HCT116 (cell line): ENCODE results near the gene SND1. TPM values are rescaled to one million over a fixed set of nuclear protein-coding genes. Genes with fewer than 3 reads are reported as not detected.

Experiments
- ATAC-seq: fragments of 200-7000 bp; cut with Tn5 transposase; 2 replicates; pipeline ENCODE4 v1.9.1; 2020; ENCODE audit warnings: mild to moderate bottlenecking, moderate library complexity
- BruUV-seq: library from RNA; stranded (reverse); fragments of 400-500 nt; replicated peaks from 2 replicates; lab custom pipeline; 2021; lab: Mats Ljungman, UMichigan
- CTCF ChIA-PET: fragments of 300-600 bp; sonication (Branson Sonifier 250); formaldehyde crosslinking; loops from one replicate; lab custom pipeline; 2021; ENCODE audit warnings: antibody characterized with exemption; lab: Charles Lee
- POLR2A ChIA-PET: fragments of 300-600, 350-600 bp; sonication (Branson Sonifier 250); formaldehyde crosslinking; loops from one replicate; lab custom pipeline; 2021; ENCODE audit warnings: antibody characterized with exemption; lab: Charles Lee
- RAD21 ChIA-PET, 2 experiments: fragments of 300-600 bp; sonication (Branson Sonifier 250); formaldehyde crosslinking; loops; one replicate each; lab custom pipeline; 2023; ENCODE audit warnings: low total read pairs in 2 of 2; ENCODE audit not compliant: uncharacterized antibody in 2 of 2, unreplicated experiment in 2 of 2, low non-redundant PET in 1 of 2; lab: Charles Lee
- DNase-seq: peaks from one replicate; pipeline ENCODE4 v3.0.0-alpha.2; 2010; ENCODE audit warnings: low read depth, low spot score
- H2AFZ ChIP-seq: fragments of 200-600 bp; shearing (Covaris generic), sonication (generic); 2 replicates; pipeline ENCODE4 v1.6.1; 2017; ENCODE audit warnings: low read depth, mixed run types, mixed read lengths, antibody characterized with exemption, low read length; ENCODE audit not compliant: poor library complexity, severe bottlenecking
- H3K27ac ChIP-seq: 2 replicates; pipeline ENCODE4 v1.5.1; 2012; ENCODE audit warnings: low read depth, low read length
- H3K27me3 ChIP-seq: fragments of 200-600 bp; sonication (generic); 2 replicates; pipeline ENCODE4 v1.6.1; 2016; ENCODE audit warnings: mixed run types, low read length, mixed read lengths; ENCODE audit not compliant: insufficient read depth
- H3K36me3 ChIP-seq, 2 experiments: fragments of 200-500 bp in 1 of 2; fragments of 200-600 bp in 1 of 2; sonication (Bioruptor generic) in 1 of 2; sonication (generic) in 1 of 2; 2 replicates each; pipeline versions ENCODE4 v1.5.1 to v1.6.1; 2014 to 2016; ENCODE audit warnings: low read length in 2 of 2, inconsistent platforms in 1 of 2, mixed read lengths in 1 of 2, mixed run types in 1 of 2; ENCODE audit not compliant: insufficient read depth in 2 of 2, control insufficient read depth in 1 of 2
- H3K4me1 ChIP-seq, 2 experiments: fragments of 200-600 bp in 1 of 2; sonication (generic) in 1 of 2; 2 replicates each; pipeline versions ENCODE4 v1.5.1 to v1.6.1; 2012 to 2017; ENCODE audit warnings: low read length in 2 of 2, inconsistent platforms in 1 of 2, mild to moderate bottlenecking in 1 of 2, mixed read lengths in 1 of 2, mixed run types in 1 of 2, moderate library complexity in 1 of 2; ENCODE audit not compliant: insufficient read depth in 2 of 2, control insufficient read depth in 1 of 2
- H3K4me2 ChIP-seq: fragments of 200-600 bp; sonication (generic); 2 replicates; pipeline ENCODE4 v1.6.1; 2017; ENCODE audit warnings: mixed run types, low read length, mixed read lengths
- H3K4me3 ChIP-seq, 2 experiments: fragments of 200-600 bp in 1 of 2; sonication (generic) in 1 of 2; replicated peaks in 1 of 2; 2 replicates each; pipeline ENCODE4 v1.5.1; 2011 to 2016; ENCODE audit warnings: low read length in 2 of 2, control low read depth in 1 of 2, low read depth in 1 of 2, mild to moderate bottlenecking in 1 of 2, mixed read lengths in 1 of 2, mixed run types in 1 of 2
- H3K79me2 ChIP-seq: fragments of 200-600 bp; sonication (generic); 2 replicates; pipeline ENCODE4 v1.6.1; 2017; ENCODE audit warnings: mild to moderate bottlenecking, mixed run types, low read length, moderate library complexity, mixed read lengths; ENCODE audit not compliant: insufficient read depth
- H3K9ac ChIP-seq: fragments of 200-600 bp; sonication (generic); 2 replicates; pipeline ENCODE4 v1.6.1; 2016; ENCODE audit warnings: low read length, mixed read lengths
- H3K9me2 ChIP-seq: fragments of 200-600 bp; sonication (generic), shearing (Covaris generic); 2 replicates; pipeline ENCODE4 v1.6.1; 2017; ENCODE audit warnings: mixed run types, mild to moderate bottlenecking, moderate library complexity; ENCODE audit not compliant: insufficient read depth
- H3K9me3 ChIP-seq, 2 experiments: fragments of 200-500 bp in 1 of 2; fragments of 200-600 bp in 1 of 2; sonication (Bioruptor generic) in 1 of 2; sonication (generic) in 1 of 2; 2 replicates each; pipeline ENCODE4 v1.6.1; 2014 to 2017; ENCODE audit warnings: low read length in 2 of 2, mixed read lengths in 2 of 2, inconsistent platforms in 1 of 2, low read depth in 1 of 2, mild to moderate bottlenecking in 1 of 2, mixed run types in 1 of 2, moderate library complexity in 1 of 2; ENCODE audit not compliant: control insufficient read depth in 1 of 2, insufficient read depth in 1 of 2
- H4K20me1 ChIP-seq: fragments of 200-600 bp; sonication (generic), shearing (Covaris generic); 2 replicates; pipeline ENCODE4 v1.6.1; 2017; ENCODE audit warnings: mixed run types, mild to moderate bottlenecking, moderate library complexity; ENCODE audit not compliant: insufficient read depth
- CTCF ChIP-seq, 3 experiments: fragments of 200-600 bp in 1 of 3; sonication (generic) in 1 of 3; IDR thresholded peaks in 2 of 3; conservative IDR thresholded peaks in 1 of 3; 2 replicates each; pipeline ENCODE4 v1.5.1; 2012 to 2017; ENCODE audit warnings: low read depth in 2 of 3, low read length in 2 of 3, antibody characterized with exemption in 1 of 3, borderline replicate concordance in 1 of 3, control low read depth in 1 of 3, mild to moderate bottlenecking in 1 of 3, mixed read lengths in 1 of 3, mixed run types in 1 of 3, moderate library complexity in 1 of 3; ENCODE audit not compliant: insufficient read depth in 1 of 3
- EGR1 ChIP-seq: IDR thresholded peaks from 2 replicates; pipeline ENCODE4 v1.6.1; 2012; ENCODE audit warnings: low read depth
- ELF1 ChIP-seq: IDR thresholded peaks from 2 replicates; pipeline ENCODE4 v1.6.1; 2012; ENCODE audit warnings: low read depth, borderline replicate concordance
- EZH2phosphoT487 ChIP-seq: fragments of 200-600 bp; IDR thresholded peaks from 2 replicates; pipeline ENCODE4 v1.6.1; 2018; ENCODE audit warnings: antibody characterized with exemption, borderline replicate concordance
- POLR2A ChIP-seq: IDR thresholded peaks from 2 replicates; pipeline ENCODE4 v1.7.0; 2011; ENCODE audit warnings: borderline replicate concordance; ENCODE audit not compliant: insufficient read depth, insufficient read length; ENCODE audit errors: extremely low read depth
- SP1 ChIP-seq: IDR thresholded peaks from 2 replicates; pipeline ENCODE4 v1.6.1; 2012; ENCODE audit warnings: low read depth
- intact Hi-C: fragments of 100-400 bp; cut with micrococcal nuclease; formaldehyde crosslinking; loops from 2 replicates; pipeline ENCODE4 v1.10.0; 2022
- total RNA-seq: library from RNA; stranded (reverse); gene quantifications from one replicate; pipeline ENCODE4 v1.2.1, GENCODE V29; 2021; ENCODE audit not compliant: unreplicated experiment

The SND1 gene
- total RNA-seq, 1 experiment from 2014 or later = 169 TPM

- POLR2A ChIA-PET = no interaction called here
Observed at GRCh38 chr7:127726476-127726875, 74.5 kb downstream of the SND1 start.

More at GRCh38 chr7:127726476-127726875, 74.5 kb downstream of the SND1 start:
- TF ChIP-seq EZH2phosphoT487 (no peak), ELF1 (no peak), SP1 (no peak), CTCF (IDR thresholded peaks at IDR 0.05 in 2 of 3, conservative IDR thresholded peaks at IDR 0.05 in 1 of 3; ENCODE audit: borderline replicate concordance in 1 of 3, insufficient read depth in 1 of 3, low read depth in 2 of 3, low read length in 2 of 3) (no peak), POLR2A (no peak), EGR1 (no peak)
- BruUV-seq = no TSS peak
- ATAC-seq (no peak), DNase-seq (no peak)
- H3K9me3 ChIP-seq = no peaks in the 10 kb centered on the region
- no peak overlapping the region for H3K9ac ChIP-seq
- no peaks in the 10 kb centered on the region for H3K4me1 ChIP-seq
- H3K36me3 ChIP-seq = peaks cover 6 to 21% of the 10 kb centered on the region in 2 experiments; a peak in 3 of 4 replicates
- no peaks in the 10 kb centered on the region for H3K27me3 ChIP-seq
- ChIA-PET CTCF (no interaction called here), RAD21 (no interaction called here)
- intact Hi-C loops = no loop called here
- H3K9me2 ChIP-seq = no peaks in the 10 kb centered on the region
- no peaks in the 10 kb centered on the region for H4K20me1 ChIP-seq
- no peak overlapping the region for H3K27ac ChIP-seq
- H3K4me3 ChIP-seq = no peak overlapping the region
- no peak overlapping the region for H2AFZ ChIP-seq
- no peak overlapping the region for H3K4me2 ChIP-seq
- H3K79me2 ChIP-seq = peaks cover 75% of the 10 kb centered on the region
